ENCODE data around the gene SMCO4. TPM values are rescaled to one million over a fixed set of nuclear protein-coding genes. Genes with fewer than 3 reads are reported as not detected.

Gene SMCO4
- total RNA-seq, 2 experiments from 2014 or later = 0.30 TPM; not detected in 1

- CTCF ChIA-PET = no interaction called here
- no peak for ATAC-seq (ENCODE audit: poor library complexity)
These were observed 49.8 kb downstream of the SMCO4 start for GRCh38 chr11:93493252-93493897.

GRCh38 chr11:93492464-93493251 lies 50.5 kb downstream of the SMCO4 start:
- ATAC-seq (ENCODE audit: poor library complexity) = no peak
- Mint-ChIP-seq H3K27me3 (no peaks in the 10 kb centered on the region), H3K4me1 (ENCODE audit: low read depth) (no peaks in the 10 kb centered on the region), H3K9me3 (no peaks in the 10 kb centered on the region), H3K36me3 (ENCODE audit: low read depth) (no peaks in the 10 kb centered on the region), H3K27ac (no peak overlapping the region), H3K4me3 (no peak overlapping the region)
- no peak for TF ChIP-seq CTCF (IDR thresholded peaks at IDR 0.05)
- H3K4me3 ChIP-seq (ENCODE audit: low read length) = no peak overlapping the region
- H3K9me3 ChIP-seq (ENCODE audit: control insufficient read depth in 1 of 2, insufficient read depth in 1 of 2, low read length in 2 of 2) = no peaks in the 10 kb centered on the region
- no peaks in the 10 kb centered on the region for H3K4me1 ChIP-seq (ENCODE audit: insufficient read depth, low read length)
- H3K27me3 ChIP-seq (ENCODE audit: control insufficient read depth in 1 of 2, insufficient read depth in 2 of 2, low read length in 2 of 2) = no peaks in the 10 kb centered on the region
- no peak overlapping the region for H3K27ac ChIP-seq (ENCODE audit: low read depth in 1 of 2, low read length in 2 of 2)
- ChIA-PET CTCF (no interaction called here), POLR2A (no interaction called here)
- no peak for DNase-seq
- intact Hi-C loops (cut with DNase I, micrococcal nuclease) = no loop called here
- H3K36me3 ChIP-seq (ENCODE audit: insufficient read depth, low read length) = no peaks in the 10 kb centered on the region

More at GRCh38 chr11:93493252-93493897, 49.8 kb downstream of the SMCO4 start:
- no peak for DNase-seq
- H3K27me3 ChIP-seq (ENCODE audit: control insufficient read depth in 1 of 2, insufficient read depth in 2 of 2, low read length in 2 of 2) = no peaks in the 10 kb centered on the region
- H3K4me1 ChIP-seq (ENCODE audit: insufficient read depth, low read length) = no peaks in the 10 kb centered on the region
- no peaks in the 10 kb centered on the region for H3K9me3 Mint-ChIP-seq
- no peak overlapping the region for H3K27ac ChIP-seq (ENCODE audit: low read depth in 1 of 2, low read length in 2 of 2)
- POLR2A ChIA-PET = no interaction called here
- H3K4me3 Mint-ChIP-seq = no peak overlapping the region
- intact Hi-C loops (cut with DNase I, micrococcal nuclease) = no loop called here
- H3K9me3 ChIP-seq (ENCODE audit: control insufficient read depth in 1 of 2, insufficient read depth in 1 of 2, low read length in 2 of 2) = no peaks in the 10 kb centered on the region
- no peaks in the 10 kb centered on the region for H3K4me1 Mint-ChIP-seq (ENCODE audit: low read depth)
- TF ChIP-seq CTCF (IDR thresholded peaks at IDR 0.05) = no peak
- H3K4me3 ChIP-seq (ENCODE audit: low read length) = no peak overlapping the region
- no peaks in the 10 kb centered on the region for H3K36me3 ChIP-seq (ENCODE audit: insufficient read depth, low read length)
- H3K27me3 Mint-ChIP-seq = no peaks in the 10 kb centered on the region
- no peak overlapping the region for H3K27ac Mint-ChIP-seq
- H3K36me3 Mint-ChIP-seq (ENCODE audit: low read depth) = no peaks in the 10 kb centered on the region

GRCh38 chr11:93491973-93492372 lies 51.2 kb downstream of the SMCO4 start:
- DNase-seq (no peak), ATAC-seq (ENCODE audit: poor library complexity) (no peak)
- Mint-ChIP-seq H3K9me3 (no peaks in the 10 kb centered on the region), H3K27me3 (no peaks in the 10 kb centered on the region), H3K36me3 (ENCODE audit: low read depth) (no peaks in the 10 kb centered on the region), H3K27ac (no peak overlapping the region), H3K4me3 (no peak overlapping the region), H3K4me1 (ENCODE audit: low read depth) (no peaks in the 10 kb centered on the region)
- ChIA-PET POLR2A (no interaction called here), CTCF (no interaction called here)
- no peaks in the 10 kb centered on the region for H3K4me1 ChIP-seq (ENCODE audit: insufficient read depth, low read length)
- H3K9me3 ChIP-seq (ENCODE audit: control insufficient read depth in 1 of 2, insufficient read depth in 1 of 2, low read length in 2 of 2) = no peaks in the 10 kb centered on the region
- no peaks in the 10 kb centered on the region for H3K27me3 ChIP-seq (ENCODE audit: control insufficient read depth in 1 of 2, insufficient read depth in 2 of 2, low read length in 2 of 2)
- no peak overlapping the region for H3K4me3 ChIP-seq (ENCODE audit: low read length)
- H3K36me3 ChIP-seq (ENCODE audit: insufficient read depth, low read length) = no peaks in the 10 kb centered on the region
- TF ChIP-seq CTCF (IDR thresholded peaks at IDR 0.05) = no peak
- intact Hi-C loops (cut with DNase I, micrococcal nuclease) = no loop called here
- H3K27ac ChIP-seq (ENCODE audit: low read depth in 1 of 2, low read length in 2 of 2) = no peak overlapping the region

Measured in CD4-positive, alpha-beta T cell (primary cell).